ENCODE results near the gene UVRAG. TPM values are rescaled to one million over a fixed set of nuclear protein-coding genes. Genes with fewer than 3 reads are reported as not detected.

UVRAG gene
- total and polyA plus RNA-seq, 2 donors (not counting 1 experiment from before 2014, with no cell fraction given) = 37.7 to 94.1 TPM

- ChIA-PET CTCF (interaction anchor here (0.7 to 3.3 kb wide), 4 partner anchors 12 to 357 kb away, joined by 3 to 15 read pairs (median 3); no protein-coding TSS in a partner anchor), POLR2A (no interaction called here)
- Mint-ChIP-seq H3K4me3 (peak overlapping the region; percentile 55), H3K27me3 (no peaks in the 10 kb centered on the region), H3K27ac (peak overlapping the region; percentile 64), H3K4me1 (peaks cover 48% of the 10 kb centered on the region), H3K9me3 (ENCODE audit: insufficient read depth) (no peaks in the 10 kb centered on the region)
- Histone ChIP-seq H3K36me3 (replicated peaks in 1 of 2; ENCODE audit: control extremely low read depth in 1 of 2, control insufficient read depth in 1 of 2, extremely low read depth in 1 of 2, insufficient read depth in 2 of 2, low read length in 1 of 2) (peaks cover 7 to 32% of the 10 kb centered on the region in 2 experiments), H3K4me2 (replicated peaks; ENCODE audit: low read depth, low read length, poor library complexity, severe bottlenecking) (peak overlapping the region; percentile 14), H3K9ac (ENCODE audit: low read length) (peak overlapping the region; percentile 6), H2AFZ (ENCODE audit: insufficient read depth, low read depth, low read length, poor library complexity, severe bottlenecking) (no peak overlapping the region), H3K79me2 (ENCODE audit: control insufficient read depth, insufficient read depth, low read length) (peaks cover 97% of the 10 kb centered on the region), H4K20me1 (ENCODE audit: control insufficient read depth, insufficient read depth, low read length, poor library complexity, severe bottlenecking) (peaks cover 78% of the 10 kb centered on the region), H3K9me3 (ENCODE audit: control extremely low read depth in 1 of 3, control insufficient read depth in 2 of 3, insufficient read depth in 1 of 3, low read length in 2 of 3) (peaks cover 0 to 6% (median 0%) of the 10 kb centered on the region in 3 donors), H3K4me3 (ENCODE audit: control extremely low read depth in 1 of 5, extremely low read depth in 1 of 5, insufficient read depth in 1 of 5, low read depth in 2 of 5, low read length in 4 of 5) (no peak overlapping the region), H3K27me3 (replicated peaks in 1 of 4; ENCODE audit: control extremely low read depth in 1 of 4, control insufficient read depth in 3 of 4, insufficient read depth in 4 of 4, low read length in 3 of 4) (no peaks in the 10 kb centered on the region), H3K27ac (ENCODE audit: low read length in 2 of 2) (peak overlapping the region; percentile 1 to 52), H3K4me1 (ENCODE audit: control insufficient read depth in 2 of 2, insufficient read depth in 2 of 2, low read length in 2 of 2) (peaks cover 16 to 25% of the 10 kb centered on the region in 2 donors)
- DNase-seq = no peak
- ATAC-seq (ENCODE audit: low read depth) = no peak
- 20% methylated on average over 1 of the region's 3 CpGs for WGBS (ENCODE audit: insufficient coverage)
- intact Hi-C loops (cut with micrococcal nuclease) = no loop called here
- no peak for TF ChIP-seq CTCF (IDR thresholded peaks at IDR 0.05)
- TF ChIP-seq EZH2 (IDR thresholded peaks at IDR 0.05; ENCODE audit: borderline replicate concordance, insufficient read depth, low read depth, low read length, poor library complexity, severe bottlenecking) = no peak
Measured at GRCh38 chr11:75850787-75851186, 35.8 kb downstream of the UVRAG start.

GRCh38 chr11:75851203-75851602 lies 36.2 kb downstream of the UVRAG start:
- POLR2A ChIA-PET = no interaction called here

More at GRCh38 chr11:75851203-75851602, 36.2 kb downstream of the UVRAG start:
- Mint-ChIP-seq H3K9me3 (ENCODE audit: insufficient read depth) (no peaks in the 10 kb centered on the region), H3K27ac (peak overlapping the region; percentile 64), H3K27me3 (no peaks in the 10 kb centered on the region), H3K4me1 (peaks cover 46% of the 10 kb centered on the region), H3K4me3 (peak overlapping the region; percentile 20)
- 88% methylated on average over 1 of the region's 1 CpG for WGBS (ENCODE audit: insufficient coverage)
- H3K4me2 ChIP-seq (replicated peaks; ENCODE audit: low read depth, low read length, poor library complexity, severe bottlenecking) = peak overlapping the region; percentile 14
- peak overlapping the region; percentile 6 for H3K9ac ChIP-seq (ENCODE audit: low read length)
- peaks cover 97% of the 10 kb centered on the region for H3K79me2 ChIP-seq (ENCODE audit: control insufficient read depth, insufficient read depth, low read length)
- H3K9me3 ChIP-seq (ENCODE audit: control extremely low read depth in 1 of 3, control insufficient read depth in 2 of 3, insufficient read depth in 1 of 3, low read length in 2 of 3) = peaks cover 0 to 6% (median 0%) of the 10 kb centered on the region in 3 donors
- ATAC-seq (ENCODE audit: low read depth) (no peak), DNase-seq (no peak)
- intact Hi-C loops (cut with micrococcal nuclease) = no loop called here
- peaks cover 74% of the 10 kb centered on the region for H4K20me1 ChIP-seq (ENCODE audit: control insufficient read depth, insufficient read depth, low read length, poor library complexity, severe bottlenecking)
- no peak overlapping the region for H3K4me3 ChIP-seq (ENCODE audit: control extremely low read depth in 1 of 5, extremely low read depth in 1 of 5, insufficient read depth in 1 of 5, low read depth in 2 of 5, low read length in 4 of 5)
- H3K36me3 ChIP-seq (replicated peaks in 1 of 2; ENCODE audit: control extremely low read depth in 1 of 2, control insufficient read depth in 1 of 2, extremely low read depth in 1 of 2, insufficient read depth in 2 of 2, low read length in 1 of 2) = peaks cover 7 to 32% of the 10 kb centered on the region in 2 experiments
- H3K27ac ChIP-seq (ENCODE audit: low read length in 2 of 2) = peak overlapping the region; percentile 1 to 52
- no peak overlapping the region for H2AFZ ChIP-seq (ENCODE audit: insufficient read depth, low read depth, low read length, poor library complexity, severe bottlenecking)
- H3K4me1 ChIP-seq (ENCODE audit: control insufficient read depth in 2 of 2, insufficient read depth in 2 of 2, low read length in 2 of 2) = peaks cover 16 to 25% of the 10 kb centered on the region in 2 donors
- no peak for TF ChIP-seq CTCF (IDR thresholded peaks at IDR 0.05)
- TF ChIP-seq EZH2 (IDR thresholded peaks at IDR 0.05; ENCODE audit: borderline replicate concordance, insufficient read depth, low read depth, low read length, poor library complexity, severe bottlenecking) = no peak
- no peaks in the 10 kb centered on the region for H3K27me3 ChIP-seq (replicated peaks in 1 of 4; ENCODE audit: control extremely low read depth in 1 of 4, control insufficient read depth in 3 of 4, insufficient read depth in 4 of 4, low read length in 3 of 4)
- CTCF ChIA-PET = interaction anchor here (0.7 to 3.3 kb wide), 5 partner anchors 12 to 357 kb away, joined by 3 to 15 read pairs (median 3); no protein-coding TSS in a partner anchor
